SK-N-MC (cell line): ENCODE measurements around the gene NCKAP5.

Experiments used
- EZH2 ChIP-seq: fragments of 200-600 bp; sonication (generic); IDR thresholded peaks from one replicate; pipeline ENCODE4 v1.6.1; 2017; ENCODE audit warnings: antibody characterized with exemption
- POLR2AphosphoS5 ChIP-seq: IDR thresholded peaks from 2 replicates; pipeline ENCODE4 v1.6.1; 2012; ENCODE audit warnings: mild to moderate bottlenecking, low read depth, low read length, borderline replicate concordance

GRCh38 chr2:133107058-133107815, 461.0 kb downstream of the NCKAP5 start:
- no peak for TF ChIP-seq EZH2
- TF ChIP-seq POLR2AphosphoS5: no peak
